A549 treated with RU486 at 1 μM for 4 hours (cell line): ENCODE results near the gene GOLT1B. TPM values are rescaled to one million over a fixed set of nuclear protein-coding genes. Genes with fewer than 3 reads are reported as not detected.

Experiments
- total RNA-seq: library from RNA; stranded (reverse); fragments of 200-300 nt; extraction: Qiagen RNA extraction; gene quantifications from 5 replicates; pipeline ENCODE4 v1.2.3, GENCODE V29; 2022; ENCODE audit warnings: low read depth

Gene GOLT1B
- total RNA-seq, result 72.1 to 103 TPM (median 92.4 TPM) in 5 replicates

GRCh38 chr12:21501258-21502163 lies at the start of gene GOLT1B, which contains the start of gene RECQL:
TSS of gene GOLT1B (plus strand) at chr12:21501789. CDS start at chr12:21501924, 135 bp downstream.
TSS of gene RECQL (minus strand) at chr12:21501635. CDS start at chr12:21499570, 2,065 bp downstream.

GRCh38 chr12:21526053-21526452 lies 24.5 kb downstream of the GOLT1B start, which contains the start of gene SPX:
TSS of gene SPX (plus strand) at chr12:21526296. CDS start at chr12:21526473, 177 bp downstream.

Other genes with a start within 250 kb of the GOLT1B start
- 0.02 TPM in 1 of 5 replicates, not detected in the others for gene SLCO1A2, start 166.9 kb upstream of the GOLT1B start, total RNA-seq
- not detected in 5 replicates for gene IAPP, start 128.9 kb upstream of the GOLT1B start, total RNA-seq
- gene PYROXD1, start 64.1 kb upstream of the GOLT1B start, total RNA-seq, result 3.9 to 7.9 TPM (median 7.2 TPM) in 5 replicates
- 32.4 to 77.1 TPM (median 61.4 TPM) in 5 replicates for gene RECQL, start 154 bp upstream of the GOLT1B start, total RNA-seq
- 1.9 to 2.3 TPM (median 2.1 TPM) in 5 replicates for gene SPX, start 24.5 kb downstream of the GOLT1B start, total RNA-seq
- not detected in 5 replicates for gene GYS2, start 103.1 kb downstream of the GOLT1B start, total RNA-seq
- gene LDHB, start 156.1 kb downstream of the GOLT1B start, total RNA-seq, result 1,454 to 1,706 TPM (median 1,511 TPM) in 5 replicates